HCT116 (cell line): ENCODE measurements around the gene PSMB9. TPM values are rescaled to one million over a fixed set of nuclear protein-coding genes. Genes with fewer than 3 reads are reported as not detected.

Experiments
- ATAC-seq: fragments of 200-7000 bp; cut with Tn5 transposase; 2 replicates; pipeline ENCODE4 v1.9.1; 2020; ENCODE audit warnings: mild to moderate bottlenecking, moderate library complexity
- BruUV-seq: library from RNA; stranded (reverse); fragments of 400-500 nt; replicated peaks from 2 replicates; lab custom pipeline; 2021; lab: Mats Ljungman, UMichigan
- CTCF ChIA-PET: fragments of 300-600 bp; sonication (Branson Sonifier 250); formaldehyde crosslinking; loops from one replicate; lab custom pipeline; 2021; ENCODE audit warnings: antibody characterized with exemption; lab: Charles Lee
- POLR2A ChIA-PET: fragments of 300-600, 350-600 bp; sonication (Branson Sonifier 250); formaldehyde crosslinking; loops from one replicate; lab custom pipeline; 2021; ENCODE audit warnings: antibody characterized with exemption; lab: Charles Lee
- RAD21 ChIA-PET, 2 experiments: fragments of 300-600 bp; sonication (Branson Sonifier 250); formaldehyde crosslinking; loops; one replicate each; lab custom pipeline; 2023; ENCODE audit warnings: low total read pairs in 2 of 2; ENCODE audit not compliant: uncharacterized antibody in 2 of 2, unreplicated experiment in 2 of 2, low non-redundant PET in 1 of 2; lab: Charles Lee
- DNase-seq: peaks from one replicate; pipeline ENCODE4 v3.0.0-alpha.2; 2010; ENCODE audit warnings: low read depth, low spot score
- H2AFZ ChIP-seq: fragments of 200-600 bp; shearing (Covaris generic), sonication (generic); 2 replicates; pipeline ENCODE4 v1.6.1; 2017; ENCODE audit warnings: low read depth, mixed run types, mixed read lengths, antibody characterized with exemption, low read length; ENCODE audit not compliant: poor library complexity, severe bottlenecking
- H3K27ac ChIP-seq: 2 replicates; pipeline ENCODE4 v1.5.1; 2012; ENCODE audit warnings: low read depth, low read length
- H3K27me3 ChIP-seq: fragments of 200-600 bp; sonication (generic); 2 replicates; pipeline ENCODE4 v1.6.1; 2016; ENCODE audit warnings: mixed run types, low read length, mixed read lengths; ENCODE audit not compliant: insufficient read depth
- H3K36me3 ChIP-seq, 2 experiments: fragments of 200-500 bp in 1 of 2; fragments of 200-600 bp in 1 of 2; sonication (Bioruptor generic) in 1 of 2; sonication (generic) in 1 of 2; 2 replicates each; pipeline versions ENCODE4 v1.5.1 to v1.6.1; 2014 to 2016; ENCODE audit warnings: low read length in 2 of 2, inconsistent platforms in 1 of 2, mixed read lengths in 1 of 2, mixed run types in 1 of 2; ENCODE audit not compliant: insufficient read depth in 2 of 2, control insufficient read depth in 1 of 2
- H3K4me1 ChIP-seq, 2 experiments: fragments of 200-600 bp in 1 of 2; sonication (generic) in 1 of 2; 2 replicates each; pipeline versions ENCODE4 v1.5.1 to v1.6.1; 2012 to 2017; ENCODE audit warnings: low read length in 2 of 2, inconsistent platforms in 1 of 2, mild to moderate bottlenecking in 1 of 2, mixed read lengths in 1 of 2, mixed run types in 1 of 2, moderate library complexity in 1 of 2; ENCODE audit not compliant: insufficient read depth in 2 of 2, control insufficient read depth in 1 of 2
- H3K4me2 ChIP-seq: fragments of 200-600 bp; sonication (generic); 2 replicates; pipeline ENCODE4 v1.6.1; 2017; ENCODE audit warnings: mixed run types, low read length, mixed read lengths
- H3K4me3 ChIP-seq, 2 experiments: fragments of 200-600 bp in 1 of 2; sonication (generic) in 1 of 2; replicated peaks in 1 of 2; 2 replicates each; pipeline ENCODE4 v1.5.1; 2011 to 2016; ENCODE audit warnings: low read length in 2 of 2, control low read depth in 1 of 2, low read depth in 1 of 2, mild to moderate bottlenecking in 1 of 2, mixed read lengths in 1 of 2, mixed run types in 1 of 2
- H3K79me2 ChIP-seq: fragments of 200-600 bp; sonication (generic); 2 replicates; pipeline ENCODE4 v1.6.1; 2017; ENCODE audit warnings: mild to moderate bottlenecking, mixed run types, low read length, moderate library complexity, mixed read lengths; ENCODE audit not compliant: insufficient read depth
- H3K9ac ChIP-seq: fragments of 200-600 bp; sonication (generic); 2 replicates; pipeline ENCODE4 v1.6.1; 2016; ENCODE audit warnings: low read length, mixed read lengths
- H3K9me2 ChIP-seq: fragments of 200-600 bp; sonication (generic), shearing (Covaris generic); 2 replicates; pipeline ENCODE4 v1.6.1; 2017; ENCODE audit warnings: mixed run types, mild to moderate bottlenecking, moderate library complexity; ENCODE audit not compliant: insufficient read depth
- H3K9me3 ChIP-seq, 2 experiments: fragments of 200-500 bp in 1 of 2; fragments of 200-600 bp in 1 of 2; sonication (Bioruptor generic) in 1 of 2; sonication (generic) in 1 of 2; 2 replicates each; pipeline ENCODE4 v1.6.1; 2014 to 2017; ENCODE audit warnings: low read length in 2 of 2, mixed read lengths in 2 of 2, inconsistent platforms in 1 of 2, low read depth in 1 of 2, mild to moderate bottlenecking in 1 of 2, mixed run types in 1 of 2, moderate library complexity in 1 of 2; ENCODE audit not compliant: control insufficient read depth in 1 of 2, insufficient read depth in 1 of 2
- H4K20me1 ChIP-seq: fragments of 200-600 bp; sonication (generic), shearing (Covaris generic); 2 replicates; pipeline ENCODE4 v1.6.1; 2017; ENCODE audit warnings: mixed run types, mild to moderate bottlenecking, moderate library complexity; ENCODE audit not compliant: insufficient read depth
- CBX3 ChIP-seq: IDR thresholded peaks from 2 replicates; pipeline ENCODE4 v1.6.1; 2012; ENCODE audit warnings: low read depth
- CEBPB ChIP-seq: IDR thresholded peaks from 2 replicates; pipeline ENCODE4 v1.6.1; 2012; ENCODE audit warnings: low read depth
- CTCF ChIP-seq, 3 experiments: fragments of 200-600 bp in 1 of 3; sonication (generic) in 1 of 3; IDR thresholded peaks in 2 of 3; conservative IDR thresholded peaks in 1 of 3; 2 replicates each; pipeline ENCODE4 v1.5.1; 2012 to 2017; ENCODE audit warnings: low read depth in 2 of 3, low read length in 2 of 3, antibody characterized with exemption in 1 of 3, borderline replicate concordance in 1 of 3, control low read depth in 1 of 3, mild to moderate bottlenecking in 1 of 3, mixed read lengths in 1 of 3, mixed run types in 1 of 3, moderate library complexity in 1 of 3; ENCODE audit not compliant: insufficient read depth in 1 of 3
- EGR1 ChIP-seq: IDR thresholded peaks from 2 replicates; pipeline ENCODE4 v1.6.1; 2012; ENCODE audit warnings: low read depth
- ELF1 ChIP-seq: IDR thresholded peaks from 2 replicates; pipeline ENCODE4 v1.6.1; 2012; ENCODE audit warnings: low read depth, borderline replicate concordance
- EZH2 ChIP-seq: fragments of 200-600 bp; sonication (generic); IDR thresholded peaks from 2 replicates; pipeline ENCODE4 v1.6.1; 2017; ENCODE audit warnings: antibody characterized with exemption, mixed run types
- EZH2phosphoT487 ChIP-seq: fragments of 200-600 bp; IDR thresholded peaks from 2 replicates; pipeline ENCODE4 v1.6.1; 2018; ENCODE audit warnings: antibody characterized with exemption, borderline replicate concordance
- FOSL1 ChIP-seq: IDR thresholded peaks from 2 replicates; pipeline ENCODE4 v1.6.1; 2012; ENCODE audit warnings: low read depth
- JUND ChIP-seq: IDR thresholded peaks from 2 replicates; pipeline ENCODE4 v1.6.1; 2012
- MAX ChIP-seq: IDR thresholded peaks from 2 replicates; pipeline ENCODE4 v1.6.1; 2012
- POLR2AphosphoS5 ChIP-seq: IDR thresholded peaks from 2 replicates; pipeline ENCODE4 v1.6.1; 2011; ENCODE audit warnings: mild to moderate bottlenecking, low read depth, low read length, moderate library complexity
- RAD21 ChIP-seq: IDR thresholded peaks from 2 replicates; pipeline ENCODE4 v1.6.1; 2012; ENCODE audit warnings: low read depth, mild to moderate bottlenecking
- REST ChIP-seq: IDR thresholded peaks from 2 replicates; pipeline ENCODE4 v1.6.1; 2012; ENCODE audit warnings: low read depth
- SP1 ChIP-seq: IDR thresholded peaks from 2 replicates; pipeline ENCODE4 v1.6.1; 2012; ENCODE audit warnings: low read depth
- SRF ChIP-seq: IDR thresholded peaks from 2 replicates; pipeline ENCODE4 v1.6.1; 2012; ENCODE audit warnings: low read depth
- YY1 ChIP-seq: IDR thresholded peaks from 2 replicates; pipeline ENCODE4 v1.6.1; 2011; ENCODE audit warnings: low read length, low read depth, moderate library complexity, mild to moderate bottlenecking; ENCODE audit not compliant: insufficient replicate concordance; ENCODE audit errors: extremely low read depth
- ZBTB33 ChIP-seq: IDR thresholded peaks from 2 replicates; pipeline ENCODE4 v1.6.1; 2011; ENCODE audit warnings: mild to moderate bottlenecking, low read length, moderate library complexity; ENCODE audit not compliant: insufficient replicate concordance; ENCODE audit errors: extremely low read depth
- ZFX ChIP-seq: fragments of 450-650 bp; IDR thresholded peaks from 2 replicates; pipeline ENCODE4 v1.6.1; 2017
- intact Hi-C: fragments of 100-400 bp; cut with micrococcal nuclease; formaldehyde crosslinking; loops from 2 replicates; pipeline ENCODE4 v1.10.0; 2022
- total RNA-seq: library from RNA; stranded (reverse); gene quantifications from one replicate; pipeline ENCODE4 v1.2.1, GENCODE V29; 2021; ENCODE audit not compliant: unreplicated experiment

Gene PSMB9
- total RNA-seq, 1 experiment from 2014 or later = 8.1 TPM

- H3K9me2 ChIP-seq = no peaks in the 10 kb centered on the region
- TF ChIP-seq EGR1 (no peak), CEBPB (no peak), ELF1 (no peak), RAD21 (no peak), SRF (no peak), REST (no peak), CTCF (IDR thresholded peaks at IDR 0.05 in 2 of 3, conservative IDR thresholded peaks at IDR 0.05 in 1 of 3; ENCODE audit: borderline replicate concordance in 1 of 3, insufficient read depth in 1 of 3, low read depth in 2 of 3, low read length in 2 of 3) (no peak), EZH2phosphoT487 (no peak), ZBTB33 (no peak), MAX (no peak), POLR2AphosphoS5 (no peak), ZFX (no peak), EZH2 (no peak), YY1 (no peak), FOSL1 (no peak), JUND (no peak), CBX3 (no peak), SP1 (no peak)
- TF ChIP-seq, all 23 proteins: peak for 0
- no peak overlapping the region for H2AFZ ChIP-seq
- DNase-seq = no peak
- no peaks in the 10 kb centered on the region for H3K9me3 ChIP-seq
- ChIA-PET RAD21 (no interaction called here), CTCF (no interaction called here), POLR2A (interaction anchor here (2.2 kb wide), 1 partner anchor 11 kb away, joined by 12 read pairs; the partner anchor contains the start of genes PSMB9 and TAP1)
- H4K20me1 ChIP-seq = no peaks in the 10 kb centered on the region
- no peak overlapping the region for H3K4me3 ChIP-seq
- no peak overlapping the region for H3K9ac ChIP-seq
- H3K27ac ChIP-seq = no peak overlapping the region
- H3K27me3 ChIP-seq = no peaks in the 10 kb centered on the region
- no peak for ATAC-seq
- H3K36me3 ChIP-seq = no peaks in the 10 kb centered on the region
- no TSS peak for BruUV-seq
- intact Hi-C loops = no loop called here
- no peak overlapping the region for H3K4me2 ChIP-seq
- H3K4me1 ChIP-seq = peaks cover 12 to 21% of the 10 kb centered on the region in 2 experiments; a peak in 3 of 4 replicates
- no peaks in the 10 kb centered on the region for H3K79me2 ChIP-seq
Measured at GRCh38 chr6:32843331-32843978, 10.5 kb upstream of the PSMB9 start.
